Erythroblast (primary cell): ENCODE data around the gene ASB2.
A peak's percentile ranks its signal among the peaks of the same experiment; 100 is the strongest.

Experiments used
- DNase-seq, 2 experiments: peaks; one replicate each; lab custom pipeline; 2025; lab: John Stamatoyannopoulos, UW
- GATA1 ChIP-seq: IDR thresholded peaks from 2 replicates; pipeline ENCODE4 v1.6.1; 2011; ENCODE audit warnings: low read depth, mild to moderate bottlenecking, control low read depth, low read length, moderate library complexity
- POLR2A ChIP-seq: IDR thresholded peaks from 2 replicates; pipeline ENCODE4 v1.6.1; 2011; ENCODE audit warnings: mild to moderate bottlenecking, low read length

ASB2 gene

DNA sequence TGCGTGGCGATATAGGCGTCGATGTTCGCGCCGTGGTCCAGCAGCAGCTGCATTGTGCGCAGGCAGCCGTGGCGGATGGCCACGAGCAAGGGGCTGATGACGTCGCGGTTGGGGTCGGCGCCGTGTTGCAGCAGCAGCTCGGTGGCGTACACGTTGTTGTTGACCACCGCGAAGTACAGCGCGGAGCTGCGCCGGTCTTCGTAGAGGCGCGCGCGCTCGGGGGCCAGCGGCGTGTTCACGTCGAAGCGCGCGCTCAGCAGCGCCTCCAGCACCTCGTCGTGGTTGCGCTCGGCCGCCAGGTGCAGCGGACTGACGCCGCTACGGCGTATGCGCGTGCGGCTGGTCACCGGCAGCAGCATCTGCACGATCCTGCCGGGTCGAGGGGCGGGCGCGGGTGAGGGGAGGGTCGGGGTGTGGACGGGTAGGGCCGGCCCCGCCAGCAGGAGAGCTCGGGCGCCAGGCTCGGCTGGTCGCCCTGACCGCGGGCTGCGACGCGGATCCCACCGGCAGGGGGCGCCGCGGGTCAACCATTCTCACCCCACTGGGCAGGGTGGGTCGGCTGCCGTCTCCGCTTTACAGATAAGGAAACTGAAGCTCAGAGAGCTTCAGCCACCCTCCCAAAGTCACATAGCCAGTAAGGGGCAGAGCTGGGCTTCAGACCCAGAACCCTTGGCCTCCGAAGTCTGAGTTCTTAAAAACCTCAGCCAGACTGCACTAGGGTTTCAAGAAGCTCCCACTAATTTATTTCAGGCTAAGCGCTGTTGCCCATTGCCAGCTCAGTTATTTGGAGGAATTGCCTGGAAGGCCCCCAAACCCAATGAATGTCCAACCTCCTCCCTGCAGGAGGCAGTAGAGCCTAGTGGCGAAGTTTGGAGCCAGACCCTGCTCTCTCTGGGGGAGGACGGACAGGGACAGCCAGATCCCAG lies 36.8 kb downstream of the ASB2 start:
- TF ChIP-seq POLR2A (no peak), GATA1 (no peak)
- peak; percentile 80 to 86 for DNase-seq

DNA sequence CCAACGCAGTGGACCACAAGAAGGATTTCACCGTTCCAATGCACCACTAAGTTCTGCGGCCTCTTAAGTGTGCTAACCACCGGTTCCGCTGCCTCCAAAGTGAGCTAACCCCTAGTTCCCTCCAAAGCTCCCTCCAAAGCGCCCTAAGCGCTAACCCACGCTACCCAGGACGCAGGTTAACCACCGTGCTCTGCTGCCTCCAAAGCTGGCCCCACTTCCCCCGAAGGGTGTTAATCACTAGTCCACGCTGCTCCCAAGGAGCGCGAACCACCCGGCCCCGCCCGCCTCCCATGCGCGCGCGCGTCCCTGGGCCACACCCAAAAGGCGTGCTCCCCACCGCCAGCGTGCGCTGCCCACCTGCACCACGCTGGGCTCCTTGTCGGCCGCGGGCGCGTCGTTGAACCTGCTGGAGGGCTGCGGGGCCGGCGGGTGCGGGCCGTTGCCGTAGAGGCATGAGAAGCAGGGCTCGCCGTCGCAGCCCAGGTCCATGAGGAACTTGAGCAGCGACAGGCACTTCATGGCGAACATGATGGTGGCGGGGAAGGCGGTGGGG lies 37.5 kb downstream of the ASB2 start:
- TF ChIP-seq POLR2A = no peak
- DNase-seq = no peak

DNA sequence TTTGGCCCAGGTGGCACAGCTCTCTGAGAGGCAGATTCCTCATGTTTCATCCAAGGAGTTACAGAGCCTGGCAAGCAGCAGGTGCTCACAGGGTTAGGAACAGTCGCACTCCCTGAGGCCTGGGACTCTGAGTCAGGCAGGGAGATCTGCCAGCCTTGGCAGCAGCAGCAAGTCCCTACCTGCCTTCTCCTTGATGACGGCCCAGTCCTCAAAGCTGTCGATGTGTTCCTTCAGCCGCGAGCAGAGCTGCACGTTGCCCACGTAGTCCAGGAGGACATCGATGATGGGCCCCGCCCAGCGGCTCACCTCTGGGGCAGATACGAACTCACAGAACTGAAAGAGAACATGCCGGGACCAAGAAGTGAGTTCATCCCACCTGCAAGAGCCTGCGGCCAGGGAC lies 38.9 kb downstream of the ASB2 start:
- TF ChIP-seq POLR2A = no peak
- no peak for TF ChIP-seq GATA1
- no peak for DNase-seq

DNA sequence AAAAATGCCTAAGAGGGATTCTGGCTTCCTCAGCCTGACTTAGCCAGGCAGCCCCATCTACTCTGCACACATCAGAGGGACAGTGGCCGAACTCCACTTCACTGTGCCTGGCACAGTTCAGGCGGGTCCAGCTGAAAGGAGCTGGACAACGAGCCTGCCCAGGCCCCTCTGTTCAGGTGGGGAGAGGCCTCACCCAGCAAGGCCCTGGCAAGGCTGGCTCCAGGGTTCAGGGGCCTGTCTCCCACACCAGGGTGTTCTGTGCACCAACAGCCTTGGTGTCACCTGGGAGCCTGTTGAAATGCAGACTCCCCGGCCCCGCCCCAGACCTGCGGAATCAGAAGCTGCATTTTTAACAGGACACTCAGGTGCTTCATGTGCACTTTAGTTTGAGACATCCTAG lies 39.4 kb downstream of the ASB2 start:
- TF ChIP-seq GATA1 = no peak
- no peak for TF ChIP-seq POLR2A
- no peak for DNase-seq

GRCh38 chr14:93936245-93936644 lies 40.1 kb downstream of the ASB2 start:
- no peak for TF ChIP-seq POLR2A
- no peak for TF ChIP-seq GATA1
- DNase-seq = peak; percentile 9 to 22

- TF ChIP-seq GATA1 (no peak), POLR2A (no peak)
- no peak for DNase-seq
Measured at GRCh38 chr14:93935213-93935612, 41.2 kb downstream of the ASB2 start.

- no peak for DNase-seq
- TF ChIP-seq GATA1 (no peak), POLR2A (no peak)
Measured at GRCh38 chr14:93932642-93933041, 43.7 kb downstream of the ASB2 start.

GRCh38 chr14:93930989-93931307 lies 45.4 kb downstream of the ASB2 start:
- no peak for DNase-seq

GRCh38 chr14:93930296-93930988 lies 45.9 kb downstream of the ASB2 start:
- TF ChIP-seq GATA1 = no peak
- no peak for TF ChIP-seq POLR2A
- no peak for DNase-seq

More at GRCh38 chr14:93930989-93931307, 45.4 kb downstream of the ASB2 start:
- TF ChIP-seq POLR2A (no peak), GATA1 (no peak)

DNA sequence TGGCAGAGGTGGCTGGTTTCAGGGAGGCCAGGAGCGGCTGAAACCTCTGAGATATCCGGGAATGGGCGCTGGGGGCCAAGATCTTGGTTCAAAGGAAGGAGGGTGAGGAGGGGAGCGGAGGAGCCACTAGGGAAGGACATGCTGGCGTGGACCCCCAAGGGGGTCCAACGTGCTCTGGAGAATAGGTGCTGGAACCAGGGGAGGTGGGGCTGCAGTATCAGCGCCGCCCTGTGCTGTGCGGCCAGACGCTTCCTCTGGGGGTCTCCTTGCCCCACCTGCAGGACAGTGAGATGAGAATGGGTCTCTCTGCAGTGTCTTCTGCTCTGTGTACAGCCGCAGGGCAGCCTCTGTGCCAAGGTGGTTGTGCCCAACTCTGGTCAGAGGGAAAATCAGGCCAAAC lies 46.7 kb downstream of the ASB2 start:
- no peak for TF ChIP-seq GATA1
- no peak for TF ChIP-seq POLR2A
- no peak for DNase-seq

- no peak for TF ChIP-seq POLR2A
- TF ChIP-seq GATA1 = no peak
- no peak for DNase-seq
Measured at GRCh38 chr14:93929048-93929535, 47.3 kb downstream of the ASB2 start.

DNA sequence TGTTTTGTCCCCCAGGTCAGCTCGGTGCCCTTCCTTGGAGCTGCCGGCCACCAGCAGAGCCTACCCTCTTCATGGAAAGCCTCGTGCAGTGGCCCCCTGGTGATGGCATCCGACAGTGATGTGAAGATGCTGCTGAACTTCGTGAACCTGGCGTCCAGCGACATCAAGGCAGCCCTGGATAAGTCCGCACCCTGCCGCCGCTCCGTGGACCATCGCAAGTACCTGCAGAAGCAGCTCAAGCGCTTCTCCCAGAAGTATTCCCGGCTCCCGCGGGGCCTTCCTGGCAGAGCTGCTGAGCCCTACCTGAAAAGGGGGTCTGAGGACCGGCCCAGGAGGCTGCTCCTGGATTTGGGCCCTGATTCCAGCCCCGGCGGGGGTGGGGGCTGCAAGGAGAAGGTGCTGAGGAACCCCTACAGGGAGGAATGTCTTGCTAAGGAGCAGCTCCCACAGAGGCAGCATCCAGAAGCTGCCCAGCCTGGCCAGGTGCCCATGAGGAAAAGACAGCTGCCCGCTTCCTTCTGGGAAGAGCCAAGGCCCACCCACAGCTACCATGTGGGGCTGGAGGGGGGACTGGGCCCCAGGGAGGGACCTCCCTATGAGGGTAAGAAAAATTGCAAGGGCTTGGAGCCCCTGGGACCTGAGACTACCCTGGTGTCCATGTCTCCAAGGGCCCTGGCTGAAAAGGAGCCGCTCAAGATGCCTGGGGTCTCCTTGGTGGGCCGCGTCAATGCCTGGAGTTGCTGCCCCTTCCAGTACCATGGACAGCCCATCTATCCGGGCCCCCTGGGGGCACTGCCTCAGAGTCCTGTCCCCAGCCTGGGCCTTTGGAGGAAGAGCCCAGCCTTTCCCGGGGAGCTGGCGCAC lies 48.0 kb downstream of the ASB2 start:
- DNase-seq = no peak
- TF ChIP-seq GATA1 (no peak), POLR2A (no peak)

DNA sequence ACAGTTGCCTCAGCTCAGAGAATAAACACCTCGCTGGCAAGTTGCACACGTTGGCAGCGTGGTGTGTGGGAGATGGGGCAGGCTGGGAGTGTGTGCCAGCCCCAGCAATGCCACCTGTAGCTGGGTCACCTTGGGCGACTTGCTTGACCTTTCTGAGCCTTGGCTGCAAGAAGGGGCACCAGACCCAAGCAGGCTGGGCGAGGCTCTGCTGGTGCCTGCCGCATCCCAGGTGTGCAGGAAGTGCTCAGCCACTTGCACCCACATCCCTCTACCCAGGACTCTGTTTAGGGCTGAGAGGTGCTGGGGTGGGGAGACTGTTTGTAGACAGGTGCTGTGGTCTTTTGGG lies 48.6 kb downstream of the ASB2 start:
- TF ChIP-seq POLR2A (no peak), GATA1 (no peak)
- DNase-seq = no peak
